D721Med (cell line): ENCODE results near the gene KRTAP3-2.

Experiments
- DNase-seq: peaks from one replicate; pipeline ENCODE4 v3.0.0; 2011; ENCODE audit warnings: low spot score; ENCODE audit not compliant: insufficient read length
- FAIRE-seq: peaks from 2 replicates; lab custom pipeline; 2011; peaks lifted over from hg19 to GRCh38; lab: Jason Lieb, UNC
- CTCF ChIP-seq: IDR thresholded peaks from 2 replicates; pipeline ENCODE4 v1.5.1; 2012; ENCODE audit warnings: mild to moderate bottlenecking, control low read depth; ENCODE audit not compliant: insufficient read depth; ENCODE audit errors: missing control alignments

The KRTAP3-2 gene

GRCh38 chr17:41029633-41030245 lies 30.0 kb upstream of the KRTAP3-2 start, which contains the start of gene KRTAP1-4:
Gene KRTAP1-4 (minus strand): TSS chr17:41030195. CDS start chr17:41030078, 117 bp downstream.
- TF ChIP-seq CTCF, result no peak
- FAIRE-seq, result no peak
- DNase-seq, result no peak

GRCh38 chr17:41026715-41027471 lies 27.2 kb upstream of the KRTAP3-2 start, which contains the start of gene KRTAP1-5:
Gene KRTAP1-5 (minus strand): TSS chr17:41027208. CDS start chr17:41027155, 53 bp downstream.
- TF ChIP-seq CTCF, result no peak
- DNase-seq, result no peak
- FAIRE-seq, result no peak

GRCh38 chr17:41024697-41025096 lies 25.0 kb upstream of the KRTAP3-2 start:
- FAIRE-seq (no peak), DNase-seq (no peak)
- no peak for TF ChIP-seq CTCF

- no peak for FAIRE-seq
Observed at GRCh38 chr17:41020336-41020735, 20.6 kb upstream of the KRTAP3-2 start.

GRCh38 chr17:41019415-41019814 lies 19.7 kb upstream of the KRTAP3-2 start:
- FAIRE-seq (no peak), DNase-seq (no peak)
- TF ChIP-seq CTCF, result no peak

More at GRCh38 chr17:41020336-41020735, 20.6 kb upstream of the KRTAP3-2 start:
- TF ChIP-seq CTCF, result no peak
- DNase-seq, result no peak

- no peak for FAIRE-seq
- DNase-seq, result no peak
- TF ChIP-seq CTCF, result no peak
Observed at GRCh38 chr17:41018541-41018940, 18.8 kb upstream of the KRTAP3-2 start.
